ENCODE results near the gene RCC1.
A peak's percentile ranks its signal among the peaks of the same experiment; 100 is the strongest.

Gene RCC1

DNA sequence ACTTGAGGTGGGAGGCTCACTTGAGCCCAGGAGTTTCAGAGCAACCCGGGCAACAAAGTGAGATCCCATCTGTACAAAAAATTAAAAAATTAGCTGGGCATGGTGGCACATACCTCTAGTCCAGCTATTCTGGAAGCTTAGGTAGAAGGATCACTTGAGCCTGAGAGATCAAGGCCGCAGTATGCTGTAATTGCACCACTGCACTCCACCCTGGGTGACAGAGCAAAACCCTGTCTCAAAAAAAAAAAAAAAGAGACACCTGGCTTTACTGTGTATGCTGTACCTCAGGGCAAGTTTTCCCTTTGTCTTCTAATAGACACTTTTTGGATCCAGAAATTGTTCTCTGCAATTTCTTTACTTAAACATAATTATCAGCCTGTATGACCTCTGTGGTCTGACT is 23.1 kb upstream of the RCC1 start:
- H3K27ac ChIP-seq = no peak overlapping the region
- no peak overlapping the region for H3K4me3 ChIP-seq
- no peak overlapping the region for H3K4me2 ChIP-seq
- no peak for TF ChIP-seq Cebpa-rat (IDR thresholded peaks at IDR 0.05)
- no peaks in the 10 kb centered on the region for H3K4me1 ChIP-seq
- H3K9me3 ChIP-seq = no peaks in the 10 kb centered on the region
- H3K9ac ChIP-seq = no peak overlapping the region
- no peaks in the 10 kb centered on the region for H4K20me1 ChIP-seq
- no peaks in the 10 kb centered on the region for H3K27me3 ChIP-seq
- H3K36me3 ChIP-seq = peaks cover 99% of the 10 kb centered on the region

DNA sequence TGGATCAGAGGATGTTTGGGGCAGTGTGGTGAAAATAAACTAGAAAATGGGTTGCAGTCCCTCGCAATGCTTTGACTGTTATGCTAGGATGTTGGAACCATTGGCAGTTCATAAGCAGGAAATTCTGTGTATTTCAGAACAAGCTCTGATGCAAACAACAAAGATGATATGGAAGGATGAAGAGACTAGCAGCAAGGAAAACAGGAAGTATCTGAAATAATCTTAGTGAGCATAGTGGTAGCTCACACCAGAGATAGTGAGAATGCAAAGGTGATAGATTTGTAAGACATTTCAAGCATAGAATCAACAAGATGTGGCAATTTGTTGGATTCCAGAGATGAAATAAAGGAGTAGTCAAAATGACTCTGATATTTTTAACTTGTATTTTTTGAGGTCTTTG is 11.1 kb upstream of the RCC1 start:
- Histone ChIP-seq H3K9me3 (no peaks in the 10 kb centered on the region), H3K27ac (no peak overlapping the region), H3K4me2 (no peak overlapping the region), H3K27me3 (no peaks in the 10 kb centered on the region), H4K20me1 (no peaks in the 10 kb centered on the region), H3K36me3 (peaks cover 81% of the 10 kb centered on the region), H3K9ac (no peak overlapping the region), H3K4me1 (peaks cover 20% of the 10 kb centered on the region), H3K4me3 (no peak overlapping the region)
- TF ChIP-seq Cebpa-rat (IDR thresholded peaks at IDR 0.05) = no peak

DNA sequence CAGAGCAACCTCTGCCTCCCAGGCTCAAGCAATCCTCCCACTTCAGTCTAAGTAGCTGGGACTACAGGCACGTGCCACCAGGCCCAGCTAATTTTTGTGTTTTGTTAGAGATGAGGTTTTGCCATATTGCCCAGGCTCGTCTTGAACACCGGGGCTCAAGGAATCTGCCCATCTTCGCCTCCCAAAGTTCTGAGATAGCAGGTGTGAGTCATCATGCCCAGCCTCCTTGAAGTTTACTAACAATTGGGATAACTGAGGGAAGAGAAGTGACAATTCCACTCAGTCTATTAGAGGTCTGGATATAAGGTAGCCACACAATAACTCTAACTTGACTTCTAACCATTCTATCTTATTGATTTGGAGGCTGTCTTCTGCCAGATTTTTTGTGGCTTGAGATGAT is 6.3 kb upstream of the RCC1 start:
- TF ChIP-seq Cebpa-rat (IDR thresholded peaks at IDR 0.05) = no peak
- Histone ChIP-seq H3K4me1 (peaks cover 23% of the 10 kb centered on the region), H3K9me3 (no peaks in the 10 kb centered on the region), H3K27me3 (no peaks in the 10 kb centered on the region), H3K4me3 (no peak overlapping the region), H3K27ac (no peak overlapping the region), H3K36me3 (peaks cover 44% of the 10 kb centered on the region), H3K9ac (0 out of 2 replicates have a peak overlapping the region, but pooled peaks have one; percentile 49), H3K4me2 (peak overlapping the region; percentile 49; the same call in 1 of the 2 replicates), H4K20me1 (no peaks in the 10 kb centered on the region)

DNA sequence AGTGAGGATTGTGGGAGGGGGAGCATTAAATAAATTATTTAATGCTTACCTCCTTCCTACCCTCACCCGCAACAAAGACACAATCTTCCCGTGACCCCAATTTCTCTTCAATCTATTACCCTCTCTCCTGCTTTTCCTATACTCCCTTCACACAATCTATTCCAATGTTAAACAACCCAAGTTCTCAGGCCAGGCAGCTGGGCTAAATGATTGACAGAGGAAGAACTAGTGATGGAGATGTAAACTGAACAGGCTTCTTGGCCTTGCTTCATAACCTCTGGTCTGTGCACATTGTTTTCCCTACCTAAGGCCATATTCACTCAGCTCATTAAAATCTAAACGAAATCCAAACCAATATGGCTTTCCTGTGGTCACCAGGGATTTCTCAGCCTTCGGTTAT is 3.9 kb upstream of the RCC1 start:
- Histone ChIP-seq H3K4me2 (no peak overlapping the region), H3K36me3 (peaks cover 28% of the 10 kb centered on the region), H3K27me3 (no peaks in the 10 kb centered on the region), H3K27ac (no peak overlapping the region), H3K9me3 (no peaks in the 10 kb centered on the region), H4K20me1 (peaks cover 4% of the 10 kb centered on the region), H3K4me1 (peaks cover 30% of the 10 kb centered on the region), H3K9ac (no peak overlapping the region), H3K4me3 (no peak overlapping the region)
- no peak for TF ChIP-seq Cebpa-rat (IDR thresholded peaks at IDR 0.05)

DNA sequence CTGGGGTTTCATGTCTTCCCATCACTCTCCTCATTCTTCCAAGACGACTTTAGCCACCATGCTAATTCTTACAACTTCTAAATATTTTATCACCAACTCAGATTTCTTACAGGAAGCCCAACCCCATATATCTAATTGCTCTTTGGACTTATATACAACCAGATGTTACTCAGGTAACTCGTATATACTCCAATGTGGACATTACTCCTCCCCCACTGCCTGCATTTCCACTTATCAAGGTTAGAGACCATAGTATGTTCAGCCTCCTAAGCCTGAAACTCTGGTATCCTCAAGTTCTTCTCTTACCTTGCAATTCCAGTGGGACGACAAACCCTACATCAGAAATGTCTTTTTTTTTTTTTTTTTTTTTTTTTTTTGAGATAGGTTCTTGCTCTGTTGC is 2.7 kb upstream of the RCC1 start:
- Histone ChIP-seq H3K9ac (no peak overlapping the region), H3K27ac (no peak overlapping the region), H3K27me3 (no peaks in the 10 kb centered on the region), H3K9me3 (no peaks in the 10 kb centered on the region), H3K4me2 (no peak overlapping the region), H3K4me1 (peaks cover 26% of the 10 kb centered on the region), H3K36me3 (peaks cover 34% of the 10 kb centered on the region), H4K20me1 (peaks cover 16% of the 10 kb centered on the region), H3K4me3 (no peak overlapping the region)
- TF ChIP-seq Cebpa-rat (IDR thresholded peaks at IDR 0.05) = no peak

DNA sequence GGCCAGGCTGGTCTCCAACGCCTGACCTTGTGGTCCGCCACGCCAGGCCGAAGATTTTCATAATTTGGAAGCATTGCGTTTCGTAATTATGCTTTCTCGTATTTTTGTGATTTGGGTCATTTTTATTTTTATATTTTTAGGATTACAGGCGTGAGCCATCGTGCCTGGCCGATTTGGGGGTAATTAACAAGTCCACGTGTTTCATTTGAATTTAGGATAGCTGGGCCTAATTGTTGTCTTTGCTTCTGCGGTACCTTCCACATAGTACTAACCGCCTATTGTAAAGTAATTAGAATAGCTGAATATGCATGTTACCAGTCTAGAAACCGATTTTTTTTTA is 1.0 kb downstream of the RCC1 start:
- Histone ChIP-seq H3K36me3 (peaks cover 57% of the 10 kb centered on the region), H3K4me1 (peaks cover 47% of the 10 kb centered on the region), H3K9ac (peak overlapping the region; percentile 100), H3K4me2 (peak overlapping the region; percentile 95), H4K20me1 (peaks cover 54% of the 10 kb centered on the region), H3K27me3 (no peaks in the 10 kb centered on the region), H3K4me3 (peak overlapping the region; percentile 83), H3K27ac (peak overlapping the region; percentile 99), H3K9me3 (no peaks in the 10 kb centered on the region)
- TF ChIP-seq Cebpa-rat (IDR thresholded peaks at IDR 0.05) = no peak

DNA sequence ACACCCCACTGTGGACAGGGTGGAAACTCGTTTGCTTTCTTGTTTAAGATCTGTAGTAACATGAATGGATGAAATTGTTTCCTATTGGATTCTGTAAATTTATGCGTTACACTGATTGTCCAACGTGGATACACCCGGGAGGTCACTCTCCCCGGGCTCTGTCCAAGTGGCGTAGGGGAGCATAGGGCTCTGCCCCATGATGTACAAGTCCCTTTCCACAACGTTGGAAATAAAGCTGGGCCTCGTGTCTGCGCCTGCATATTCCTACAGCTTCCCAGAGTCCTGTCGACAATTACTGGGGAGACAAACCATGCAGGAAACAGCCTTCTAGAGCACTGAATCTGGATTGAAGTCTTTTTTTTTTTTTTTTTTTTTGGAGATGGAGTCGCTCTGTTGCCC is 1.4 kb downstream of the RCC1 start:
- no peaks in the 10 kb centered on the region for H3K9me3 ChIP-seq
- no peak for TF ChIP-seq Cebpa-rat (IDR thresholded peaks at IDR 0.05)
- peaks cover 59% of the 10 kb centered on the region for H3K36me3 ChIP-seq
- H3K4me3 ChIP-seq = peak overlapping the region; percentile 83
- peak overlapping the region; percentile 95 for H3K4me2 ChIP-seq
- peaks cover 50% of the 10 kb centered on the region for H3K4me1 ChIP-seq
- H4K20me1 ChIP-seq = peaks cover 57% of the 10 kb centered on the region
- peak overlapping the region; percentile 99 for H3K27ac ChIP-seq
- peak overlapping the region; percentile 100 for H3K9ac ChIP-seq
- H3K27me3 ChIP-seq = no peaks in the 10 kb centered on the region

DNA sequence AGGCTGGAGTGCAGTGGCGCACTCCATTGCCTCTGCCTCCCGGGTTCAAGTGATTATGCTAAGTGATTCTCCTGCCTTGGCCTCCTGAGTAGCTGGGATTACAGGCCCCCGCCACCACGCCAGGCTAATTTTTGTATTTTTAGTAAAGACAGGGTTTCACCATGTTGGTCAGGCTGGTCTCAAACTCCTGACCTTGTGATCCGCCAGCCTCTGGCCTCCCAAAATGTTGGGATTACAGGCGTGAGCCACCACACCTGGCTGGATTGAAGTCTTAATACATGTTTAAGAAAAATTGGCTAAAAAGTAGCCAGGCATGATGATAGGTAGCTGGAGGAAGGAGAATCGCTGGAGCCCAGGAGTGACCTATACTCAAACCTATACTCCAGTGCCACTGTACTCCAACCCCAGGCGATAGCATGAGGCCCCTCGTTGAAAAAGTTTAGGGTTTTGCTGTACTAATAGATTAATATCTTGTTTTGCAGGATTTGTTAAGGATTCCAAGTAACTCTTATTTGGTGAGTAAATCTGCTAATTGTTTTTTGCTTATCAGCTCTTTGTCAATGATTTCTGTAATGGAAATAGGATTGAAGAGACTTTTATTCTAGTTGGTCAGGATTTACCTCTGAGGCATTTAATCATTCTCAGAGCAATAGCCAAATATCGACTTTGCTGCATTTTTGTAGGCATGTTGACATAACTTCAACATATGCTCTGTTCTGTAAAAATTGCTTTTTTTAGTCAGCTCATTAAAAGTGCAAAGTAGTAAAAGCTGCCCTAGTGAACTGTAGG is 2.0 kb downstream of the RCC1 start:
- H3K9ac ChIP-seq = peak overlapping the region; percentile 100
- H3K27me3 ChIP-seq = no peaks in the 10 kb centered on the region
- H3K27ac ChIP-seq = peak overlapping the region; percentile 99
- H3K36me3 ChIP-seq = peaks cover 65% of the 10 kb centered on the region
- peaks cover 63% of the 10 kb centered on the region for H4K20me1 ChIP-seq
- peaks cover 51% of the 10 kb centered on the region for H3K4me1 ChIP-seq
- no peak for TF ChIP-seq Cebpa-rat (IDR thresholded peaks at IDR 0.05)
- H3K4me3 ChIP-seq = peak overlapping the region; percentile 83
- no peaks in the 10 kb centered on the region for H3K9me3 ChIP-seq
- H3K4me2 ChIP-seq = peak overlapping the region; percentile 95

DNA sequence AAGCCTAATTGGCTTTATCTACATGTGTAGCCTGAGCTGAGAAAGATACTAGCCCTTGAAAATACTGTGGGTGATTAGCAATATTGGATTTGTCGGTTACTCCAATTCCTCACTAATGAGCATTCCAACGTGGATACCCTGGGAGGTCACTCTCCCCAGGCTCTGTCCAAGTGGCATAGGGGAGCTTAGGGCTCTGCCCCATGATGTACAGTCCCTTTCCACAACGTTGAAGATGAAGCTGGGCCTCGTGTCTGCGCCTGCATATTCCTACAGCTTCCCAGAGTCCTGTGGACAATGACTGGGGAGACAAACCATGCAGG is 2.6 kb downstream of the RCC1 start:
- peaks cover 71% of the 10 kb centered on the region for H3K36me3 ChIP-seq
- H3K9me3 ChIP-seq = no peaks in the 10 kb centered on the region
- no peaks in the 10 kb centered on the region for H3K27me3 ChIP-seq
- peaks cover 51% of the 10 kb centered on the region for H3K4me1 ChIP-seq
- no peak for TF ChIP-seq Cebpa-rat (IDR thresholded peaks at IDR 0.05)
- peak overlapping the region; percentile 83 for H3K4me3 ChIP-seq
- H4K20me1 ChIP-seq = peaks cover 69% of the 10 kb centered on the region
- peak overlapping the region; percentile 95 for H3K4me2 ChIP-seq
- H3K9ac ChIP-seq = peak overlapping the region; percentile 100
- peak overlapping the region; percentile 99 for H3K27ac ChIP-seq

DNA sequence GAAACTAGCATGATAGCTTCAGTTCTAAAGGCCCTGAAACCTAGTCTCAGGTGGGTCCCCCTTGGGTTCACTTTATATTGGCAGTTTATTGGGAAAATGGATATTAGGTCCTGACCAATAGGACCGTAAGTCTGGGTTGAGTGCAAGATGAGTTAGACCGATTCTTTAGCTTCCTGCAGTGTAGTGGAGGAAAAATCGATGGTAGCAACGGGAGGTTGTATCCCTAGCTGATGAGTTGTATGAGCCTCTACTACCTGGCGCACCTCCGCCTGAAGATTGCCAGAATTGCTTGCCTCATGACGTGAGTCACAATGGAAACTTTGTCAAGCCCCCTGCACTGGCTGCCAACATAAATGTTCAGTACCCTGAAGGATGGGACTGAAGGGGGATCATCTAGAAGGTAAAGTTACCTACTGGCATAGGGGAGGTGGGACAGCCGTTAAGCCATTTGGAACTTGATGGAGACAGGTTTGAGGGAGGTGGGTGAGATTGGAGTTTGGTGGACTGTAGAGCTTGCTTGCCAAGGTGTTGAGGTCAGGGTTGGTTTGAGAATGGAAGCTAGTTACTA is 3.9 kb downstream of the RCC1 start:
- Histone ChIP-seq H3K36me3 (peaks cover 84% of the 10 kb centered on the region), H3K27ac (peak overlapping the region; percentile 99), H4K20me1 (peaks cover 83% of the 10 kb centered on the region), H3K9ac (peak overlapping the region; percentile 100), H3K9me3 (no peaks in the 10 kb centered on the region), H3K4me1 (peaks cover 46% of the 10 kb centered on the region), H3K4me2 (peak overlapping the region; percentile 95), H3K4me3 (peak overlapping the region; percentile 83), H3K27me3 (no peaks in the 10 kb centered on the region)
- TF ChIP-seq Cebpa-rat (IDR thresholded peaks at IDR 0.05) = no peak

All from BLaER1 (cell line).